Raji (cell line): Measurements from ENCODE around the gene MAOB.

Experiments used
- POLR2A ChIP-seq: IDR thresholded peaks from 2 replicates; pipeline ENCODE4 v1.6.1; 2011; ENCODE audit warnings: low read depth, low read length, control low read depth; ENCODE audit not compliant: insufficient read depth

The MAOB gene

DNA sequence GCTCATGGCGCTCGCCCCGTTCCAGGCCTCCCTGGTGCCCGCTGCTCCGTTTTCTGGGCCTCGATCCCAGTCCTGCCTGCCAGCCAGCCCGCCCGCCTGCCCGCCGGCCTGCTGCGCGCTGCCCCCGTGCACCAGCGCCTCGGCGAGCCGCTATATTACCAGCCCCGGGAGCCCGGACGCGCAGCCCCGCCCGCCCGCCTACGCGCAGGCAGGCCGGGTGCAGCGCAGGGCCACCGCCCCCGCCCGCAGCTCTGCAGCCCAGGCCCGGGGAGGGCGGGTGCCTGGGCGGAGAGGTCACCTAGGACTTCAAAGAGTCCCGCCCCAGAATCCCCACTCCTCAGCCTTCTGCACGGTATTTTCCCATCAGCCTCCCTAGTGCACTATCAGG, at the start of gene MAOB:
MAOB (minus strand) TSS at position 157 of the 388 bp plus-strand sequence; CDS start at position 6, 151 bp downstream.
- TF ChIP-seq POLR2A: no peak

DNA sequence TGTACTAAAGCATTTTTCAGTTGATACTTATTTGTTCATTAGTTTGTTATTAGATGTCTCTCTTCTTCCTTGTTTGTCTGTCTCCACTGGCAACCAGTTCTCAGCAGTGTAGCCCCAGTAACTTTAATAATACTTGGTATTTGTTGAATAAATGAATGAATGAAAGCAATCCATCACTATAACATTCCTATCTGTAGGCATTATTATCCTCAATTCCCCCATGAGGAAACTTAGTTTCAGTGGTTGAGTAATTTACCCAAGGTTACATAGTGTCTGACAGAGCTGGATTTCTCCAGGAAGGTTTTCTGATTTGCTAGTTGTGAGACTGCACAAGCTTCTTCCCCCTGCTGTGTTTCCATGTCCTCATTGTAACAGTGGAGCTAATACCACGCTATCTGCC, 27.8 kb upstream of the MAOB start:
- TF ChIP-seq POLR2A: no peak

DNA sequence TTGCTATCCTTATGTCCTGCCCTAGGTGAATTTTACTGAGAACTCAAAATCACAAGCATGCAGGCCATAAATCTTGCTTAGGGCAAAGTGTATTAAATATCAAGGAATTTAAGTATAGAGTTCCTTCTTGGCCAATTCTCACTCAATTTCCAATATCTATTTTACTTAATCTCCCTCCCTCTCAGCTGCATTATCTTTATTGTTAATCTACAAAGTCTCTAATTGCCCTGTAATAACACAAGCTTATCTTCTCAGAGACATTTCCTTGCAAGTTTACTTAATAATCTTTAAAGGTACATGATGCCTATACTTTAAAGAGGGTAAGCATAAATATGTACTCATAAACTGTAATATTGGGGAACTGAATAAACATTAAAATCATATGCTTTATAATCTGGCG, 26.9 kb upstream of the MAOB start:
- TF ChIP-seq POLR2A: no peak

DNA sequence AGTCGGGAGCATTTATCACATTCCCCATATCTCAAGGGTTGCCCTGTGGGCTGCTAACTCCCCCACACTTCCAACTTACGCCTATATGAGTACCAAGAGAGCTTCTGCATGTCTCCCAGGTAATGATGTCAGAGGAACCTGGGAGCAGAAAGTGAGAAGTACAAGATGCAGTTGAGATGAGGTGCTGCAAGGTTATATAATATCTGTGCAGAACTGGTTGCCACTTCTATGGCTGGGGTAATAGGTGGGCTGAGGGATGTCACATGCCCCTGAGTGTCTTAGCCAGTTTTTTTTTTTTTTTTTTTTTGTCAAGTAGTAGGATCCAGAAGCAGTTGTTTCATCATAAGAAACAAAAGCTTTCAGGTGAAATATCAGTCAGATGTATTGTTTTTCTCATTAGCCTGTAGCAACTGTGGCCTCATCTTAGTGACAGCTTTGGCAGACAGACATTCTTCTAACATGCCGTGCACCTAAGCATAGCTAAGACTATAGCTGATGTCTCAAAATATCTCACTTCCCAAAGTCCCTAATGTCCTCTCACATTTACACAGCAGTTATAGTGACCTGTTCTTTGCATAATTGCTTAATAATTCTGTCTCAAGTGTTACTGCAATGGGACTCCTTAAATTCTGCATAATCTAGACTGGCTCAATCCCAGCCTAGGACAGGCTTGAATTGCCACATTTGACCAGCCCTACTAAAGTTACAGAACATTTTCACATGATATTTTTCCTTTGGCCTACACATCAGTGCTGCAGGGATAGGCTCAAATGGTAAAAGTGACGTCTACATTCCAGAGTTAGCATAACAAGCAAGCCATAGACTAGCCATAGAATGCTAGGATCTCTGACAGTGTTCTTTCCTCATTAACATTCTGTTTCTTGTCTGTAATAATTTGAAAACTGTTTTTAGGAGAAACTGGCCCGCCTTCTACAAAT, 17.9 kb upstream of the MAOB start:
- no peak for TF ChIP-seq POLR2A

DNA sequence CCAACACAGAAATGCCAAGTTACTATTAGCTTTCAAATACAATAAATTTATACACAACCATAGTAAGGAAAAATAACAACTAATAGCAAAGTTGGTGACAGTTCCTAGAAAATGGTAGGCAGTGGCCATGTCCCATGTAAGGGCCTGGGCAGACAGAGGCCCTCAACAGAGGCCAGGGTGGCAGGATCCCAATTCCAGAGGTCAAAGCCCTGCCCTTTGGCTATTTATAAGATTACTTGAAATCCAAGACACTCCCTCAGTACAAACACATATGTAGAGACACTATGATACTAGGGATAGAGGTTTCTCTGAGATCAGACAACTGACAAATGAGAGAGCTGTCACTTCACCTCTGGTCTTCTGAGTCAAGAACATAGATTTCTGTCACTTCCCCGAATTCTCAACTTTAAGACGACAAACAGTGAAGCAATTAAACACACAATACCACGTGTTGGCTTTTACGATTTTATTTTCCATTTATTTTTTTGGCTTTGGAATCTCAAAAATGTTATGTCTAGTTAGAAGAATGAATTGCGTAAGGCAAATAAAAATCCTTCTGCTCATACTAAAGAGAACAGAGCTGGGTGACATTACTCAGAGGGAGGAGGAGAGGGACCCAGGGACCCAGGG, 16.3 kb upstream of the MAOB start:
- TF ChIP-seq POLR2A: no peak

DNA sequence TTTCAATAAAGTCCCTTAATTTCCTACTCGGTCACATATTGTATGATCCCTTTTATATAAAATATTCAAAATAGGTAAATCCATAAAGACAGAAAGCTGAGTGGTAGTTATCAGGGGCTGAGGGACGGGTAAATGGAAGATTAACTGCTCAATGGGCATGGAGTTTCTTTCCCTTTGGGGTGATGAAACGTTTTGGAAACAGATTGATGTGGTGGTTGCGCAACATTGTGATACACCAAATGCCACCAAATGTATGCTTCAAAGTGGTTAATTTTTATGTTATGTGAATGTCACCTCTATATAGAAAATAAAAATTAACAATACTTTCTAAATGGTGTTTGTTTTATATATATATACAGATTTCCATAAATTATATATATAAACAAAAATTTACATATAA, 15.0 kb upstream of the MAOB start:
- no peak for TF ChIP-seq POLR2A

DNA sequence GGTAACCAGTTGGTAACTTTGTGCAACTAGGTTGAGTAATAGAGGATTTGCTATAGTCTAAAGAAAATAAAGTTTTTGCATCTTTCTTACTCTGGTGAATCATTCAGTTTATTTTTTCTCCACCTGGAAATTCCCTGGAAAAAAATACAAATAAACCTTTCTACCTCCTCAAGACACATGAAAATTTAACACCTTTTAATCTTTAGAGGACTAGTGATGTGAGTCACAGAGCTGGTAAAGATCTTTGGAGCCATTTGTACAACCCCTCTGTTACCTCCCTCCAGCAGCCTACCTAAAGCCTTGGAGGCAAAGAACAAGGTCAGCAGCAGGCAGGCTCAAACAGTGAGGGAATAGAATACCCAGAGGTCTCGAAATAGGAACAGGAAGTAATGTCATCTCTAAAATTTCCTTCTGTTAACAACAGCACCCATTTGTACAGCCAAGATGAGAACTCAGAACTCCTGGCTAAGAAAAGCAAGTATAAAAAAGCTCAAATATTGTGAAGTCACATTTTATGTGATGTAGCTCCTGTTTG, 10.2 kb upstream of the MAOB start:
- TF ChIP-seq POLR2A: no peak

DNA sequence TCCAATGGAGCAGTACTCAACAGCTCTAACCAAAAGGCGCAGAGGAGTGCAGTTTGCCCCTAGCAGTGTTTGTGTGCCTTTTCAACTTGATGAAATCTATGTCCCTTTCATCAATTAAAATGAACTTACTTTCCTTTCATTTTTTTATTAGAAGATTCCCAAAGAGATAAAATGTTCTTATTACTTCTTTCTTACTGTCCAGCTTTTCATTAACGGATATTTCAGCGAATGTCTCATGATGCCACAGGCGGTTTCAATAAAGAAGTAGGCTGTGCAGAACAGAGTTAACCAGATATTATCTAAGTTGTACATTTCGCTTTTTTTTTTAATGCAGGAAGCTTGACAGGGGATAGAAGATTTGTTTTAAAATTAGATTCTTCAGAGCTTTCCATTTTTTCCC, 3.4 kb upstream of the MAOB start:
- TF ChIP-seq POLR2A: no peak

DNA sequence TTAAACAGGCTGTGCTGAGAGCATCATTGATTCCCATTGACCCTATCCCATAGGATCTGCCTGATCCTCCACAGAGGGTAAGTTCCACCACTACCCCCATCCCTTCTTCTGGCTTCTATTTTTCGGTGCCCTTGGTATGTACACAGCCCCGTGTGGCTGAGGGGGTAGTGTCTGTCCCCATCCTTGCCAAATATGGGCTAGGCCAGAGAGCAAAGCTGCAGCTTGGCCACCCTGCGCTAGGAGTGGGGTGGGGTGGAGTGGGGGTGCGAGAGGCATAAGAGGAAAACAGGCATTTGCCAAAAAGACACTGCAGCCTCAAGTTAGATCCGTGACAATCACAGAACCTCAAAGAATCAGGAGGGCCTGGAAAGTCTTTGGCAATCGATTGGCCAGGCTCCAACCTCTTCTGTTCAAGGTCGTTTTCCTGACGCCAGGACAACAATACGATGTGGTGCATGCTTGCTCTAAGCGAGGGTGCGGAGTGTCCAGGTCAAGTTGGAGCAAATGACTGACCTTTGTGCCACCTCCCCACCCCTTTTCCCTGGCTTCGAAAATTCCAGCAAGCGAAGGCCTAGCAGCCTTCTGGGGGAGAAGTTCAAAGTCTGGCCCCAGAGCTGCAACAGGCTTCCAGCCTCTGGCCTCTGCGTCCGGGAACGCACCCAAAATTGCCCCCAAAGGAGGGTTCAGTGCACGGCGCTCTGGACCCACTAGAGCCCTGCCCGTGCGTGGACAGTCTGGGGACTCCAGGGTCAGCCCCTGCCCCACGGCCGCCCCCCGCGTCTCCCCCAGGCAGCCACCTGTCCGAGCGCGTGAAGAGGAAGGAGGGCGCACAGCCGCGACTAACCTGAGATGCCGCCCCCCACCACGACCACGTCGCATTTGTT, 598 bp downstream of the MAOB start:
- TF ChIP-seq POLR2A: no peak

DNA sequence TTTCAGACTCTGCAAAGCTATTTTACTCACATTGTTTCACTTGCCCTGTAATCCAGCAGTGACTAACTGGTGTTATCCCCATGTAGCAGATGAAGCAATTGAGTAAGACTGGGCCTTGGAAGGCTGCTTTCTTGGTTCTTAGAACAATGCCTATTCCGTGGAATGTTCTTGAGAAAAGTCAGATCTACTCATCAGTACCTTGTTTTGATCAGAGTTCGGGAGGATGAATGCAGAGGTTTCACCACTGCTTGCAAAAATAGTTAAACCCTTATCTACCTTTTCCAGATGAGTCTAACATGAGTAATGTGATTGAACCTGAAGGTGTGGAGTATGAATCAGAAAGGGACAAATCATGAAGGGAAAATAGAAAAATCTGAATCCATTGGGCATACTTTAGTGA, 1.8 kb downstream of the MAOB start:
- TF ChIP-seq POLR2A: no peak

DNA sequence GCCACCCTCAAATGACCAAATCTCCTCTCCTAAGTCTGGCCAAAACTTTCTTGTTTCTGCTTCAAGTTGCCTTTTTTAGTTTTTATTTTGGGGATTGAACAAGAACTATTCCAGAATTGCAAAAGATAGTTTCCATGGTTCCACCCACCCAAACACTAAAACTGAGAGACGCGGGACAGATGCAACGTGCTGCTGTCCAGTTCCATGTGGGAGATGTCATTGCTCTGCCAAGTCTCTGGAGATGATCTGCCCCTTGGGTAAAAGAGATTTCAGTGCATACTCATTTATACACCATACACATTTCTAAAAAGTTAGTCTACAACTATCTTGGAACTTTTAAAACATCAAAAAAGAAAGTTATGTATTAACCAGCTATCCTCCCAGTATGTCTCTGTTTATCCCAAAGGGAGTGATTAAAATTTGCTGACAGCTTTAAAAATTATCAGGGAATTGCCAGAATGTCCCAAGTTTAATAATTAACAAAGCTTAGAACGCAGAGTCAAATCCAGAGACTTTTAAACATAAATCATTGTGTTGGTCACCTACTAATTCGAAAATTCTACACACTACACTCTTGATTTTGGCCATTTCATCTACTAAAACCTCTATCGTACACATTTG, 3.2 kb downstream of the MAOB start:
- no peak for TF ChIP-seq POLR2A

DNA sequence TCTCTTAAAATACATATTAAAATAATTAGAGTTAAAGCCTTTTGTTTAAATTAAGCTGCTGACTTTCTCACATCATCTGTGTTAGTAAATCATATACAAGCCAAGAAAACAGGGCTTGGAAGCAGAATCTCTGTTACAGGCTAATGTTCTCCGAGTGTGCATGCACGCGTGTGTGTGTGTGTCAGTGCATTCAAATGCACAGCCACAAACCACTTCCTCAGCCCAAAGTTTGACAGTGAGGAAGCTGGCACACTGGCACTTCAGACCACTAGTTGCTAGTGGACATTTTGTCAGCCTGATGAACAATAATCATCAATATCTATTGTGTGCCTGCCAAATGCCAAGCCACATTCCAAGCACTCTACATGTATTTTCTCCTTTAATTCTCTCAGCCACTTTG, 5.6 kb downstream of the MAOB start:
- no peak for TF ChIP-seq POLR2A

DNA sequence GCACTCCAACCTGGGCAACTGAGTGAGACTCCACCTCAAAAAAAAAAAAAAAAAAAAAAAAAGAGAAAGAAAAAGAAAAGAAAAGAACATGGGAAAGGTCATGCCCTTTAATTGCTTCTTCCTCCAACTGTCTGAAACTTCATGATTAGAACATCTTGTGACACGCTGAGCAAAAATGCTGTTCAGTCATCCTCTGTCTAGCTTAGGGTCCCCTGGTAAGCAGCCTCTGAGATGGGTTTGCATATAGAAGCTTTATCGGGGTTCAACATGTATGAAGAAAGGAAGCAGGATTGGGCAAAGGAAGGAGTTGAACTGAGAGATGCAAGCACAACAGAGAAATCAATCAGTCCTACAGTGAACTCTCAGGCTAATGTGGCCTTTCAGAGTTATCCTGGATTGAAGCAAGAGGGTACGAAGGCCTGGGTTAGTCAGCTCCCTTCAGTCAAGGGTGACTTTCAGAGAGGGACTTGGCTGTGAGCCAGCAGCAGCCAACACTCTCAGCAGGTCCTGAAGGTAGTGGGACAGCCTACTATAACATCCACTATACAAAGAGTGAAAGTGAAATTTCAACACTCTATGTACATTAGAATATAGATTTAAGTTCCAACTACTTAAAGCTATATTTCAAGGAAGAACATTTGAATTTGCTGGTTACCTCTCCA, 11.4 kb downstream of the MAOB start:
- no peak for TF ChIP-seq POLR2A

DNA sequence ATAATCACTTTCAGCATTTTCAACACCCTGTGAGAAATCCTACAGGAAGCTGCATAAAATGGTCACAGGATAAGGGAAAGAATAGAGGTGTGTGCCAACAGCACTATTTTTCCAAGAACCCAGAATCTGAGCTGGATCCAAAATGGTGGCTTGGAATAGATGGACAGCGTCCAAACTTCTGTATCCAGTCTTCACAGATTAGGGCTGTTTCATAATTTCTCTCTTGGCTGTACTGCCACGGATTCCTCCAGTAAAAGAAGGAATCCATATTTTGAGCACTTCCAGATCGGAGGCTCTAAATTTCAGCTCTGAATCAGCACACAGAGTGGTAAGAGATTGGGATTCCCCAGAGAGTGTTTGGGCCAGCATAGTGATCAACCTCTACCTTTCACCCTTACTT, 12.2 kb downstream of the MAOB start:
- TF ChIP-seq POLR2A: no peak

DNA sequence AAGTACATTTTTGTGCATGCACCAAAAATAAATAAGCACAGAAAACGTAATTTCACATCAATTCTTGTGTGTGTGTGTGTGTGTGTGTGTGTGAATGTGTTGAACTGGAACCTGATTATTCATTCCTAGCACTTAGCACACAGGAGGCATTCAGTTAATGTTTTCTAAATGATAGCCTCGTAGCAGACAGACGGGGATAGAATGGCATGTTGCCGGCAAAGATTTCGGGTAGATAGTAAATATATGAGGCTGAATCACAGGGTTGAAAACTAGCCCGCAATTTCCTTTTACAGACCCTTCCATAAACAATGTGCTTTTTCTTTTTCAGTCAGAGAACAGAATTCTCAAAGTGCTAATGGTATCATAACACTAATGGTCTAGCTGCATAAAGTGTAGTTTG, 13.5 kb downstream of the MAOB start:
- TF ChIP-seq POLR2A: no peak

DNA sequence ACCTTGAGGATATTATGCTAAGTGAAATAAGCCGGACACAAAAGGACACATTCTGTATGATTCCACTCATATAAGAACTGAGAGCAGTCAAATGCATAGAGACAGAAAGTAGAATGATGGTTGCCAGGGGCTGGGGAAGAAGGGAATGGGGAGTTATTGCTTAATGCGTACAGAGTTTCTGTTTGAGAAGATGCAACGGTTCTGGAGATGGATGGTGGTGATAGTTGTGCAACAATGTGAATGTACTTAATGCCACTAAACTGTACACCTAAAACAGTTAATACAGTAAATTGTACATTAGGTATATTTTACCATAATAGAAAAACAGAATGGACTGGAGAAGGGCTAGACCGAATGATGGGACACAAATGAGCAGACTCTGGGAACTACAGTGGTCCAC, 15.8 kb downstream of the MAOB start:
- TF ChIP-seq POLR2A: no peak
